Measurements from ENCODE around the gene VOPP1.

VOPP1 gene

DNA sequence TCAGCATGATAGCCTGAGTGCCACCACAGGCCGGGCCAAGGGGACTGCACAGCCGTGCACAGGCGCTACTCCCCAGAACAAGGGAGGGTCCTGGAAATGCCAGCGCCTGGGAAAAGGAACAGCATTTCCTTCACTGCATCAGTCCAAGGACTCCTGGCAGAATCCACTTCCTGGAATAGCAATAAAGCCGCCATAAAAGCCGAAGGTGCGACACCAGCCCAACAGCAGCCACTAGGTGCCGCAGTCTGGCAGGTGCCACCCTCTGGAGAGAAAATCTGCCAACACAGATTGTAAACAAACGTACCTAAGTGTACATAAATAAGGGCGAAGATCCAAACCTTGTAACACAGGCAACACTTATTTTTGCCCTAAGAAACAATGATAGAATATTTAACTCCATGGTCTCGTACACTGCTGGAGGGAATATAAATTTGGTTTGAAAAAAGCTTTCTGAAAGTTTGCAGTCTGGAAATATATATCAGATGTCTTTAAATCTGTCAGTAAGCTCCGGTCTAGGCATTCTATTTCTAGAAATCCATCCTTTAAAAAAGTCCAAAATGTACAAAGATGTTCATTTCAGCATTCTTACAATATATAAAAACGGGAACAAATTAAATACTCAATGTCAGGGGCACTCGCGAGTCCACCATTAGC lies 22.2 kb downstream of the VOPP1 start:
- ChIA-PET CTCF (interaction anchor here (0.6 kb wide), 1 partner anchor 100 kb away, joined by 3 read pairs; no protein-coding TSS in a partner anchor), POLR2A (ENCODE audit: low non-redundant PET) (no interaction called here)
- no peak for DNase-seq (ENCODE audit: low spot score)
- no peak overlapping the region for H3K27ac ChIP-seq
- TF ChIP-seq, protein P1, sequence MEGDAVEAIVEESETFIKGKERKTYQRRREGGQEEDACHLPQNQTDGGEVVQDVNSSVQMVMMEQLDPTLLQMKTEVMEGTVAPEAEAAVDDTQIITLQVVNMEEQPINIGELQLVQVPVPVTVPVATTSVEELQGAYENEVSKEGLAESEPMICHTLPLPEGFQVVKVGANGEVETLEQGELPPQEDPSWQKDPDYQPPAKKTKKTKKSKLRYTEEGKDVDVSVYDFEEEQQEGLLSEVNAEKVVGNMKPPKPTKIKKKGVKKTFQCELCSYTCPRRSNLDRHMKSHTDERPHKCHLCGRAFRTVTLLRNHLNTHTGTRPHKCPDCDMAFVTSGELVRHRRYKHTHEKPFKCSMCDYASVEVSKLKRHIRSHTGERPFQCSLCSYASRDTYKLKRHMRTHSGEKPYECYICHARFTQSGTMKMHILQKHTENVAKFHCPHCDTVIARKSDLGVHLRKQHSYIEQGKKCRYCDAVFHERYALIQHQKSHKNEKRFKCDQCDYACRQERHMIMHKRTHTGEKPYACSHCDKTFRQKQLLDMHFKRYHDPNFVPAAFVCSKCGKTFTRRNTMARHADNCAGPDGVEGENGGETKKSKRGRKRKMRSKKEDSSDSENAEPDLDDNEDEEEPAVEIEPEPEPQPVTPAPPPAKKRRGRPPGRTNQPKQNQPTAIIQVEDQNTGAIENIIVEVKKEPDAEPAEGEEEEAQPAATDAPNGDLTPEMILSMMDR (conservative IDR thresholded peaks at IDR 0.05; ENCODE audit: low read depth): no peak; the same call in 1 of the 2 replicates

DNA sequence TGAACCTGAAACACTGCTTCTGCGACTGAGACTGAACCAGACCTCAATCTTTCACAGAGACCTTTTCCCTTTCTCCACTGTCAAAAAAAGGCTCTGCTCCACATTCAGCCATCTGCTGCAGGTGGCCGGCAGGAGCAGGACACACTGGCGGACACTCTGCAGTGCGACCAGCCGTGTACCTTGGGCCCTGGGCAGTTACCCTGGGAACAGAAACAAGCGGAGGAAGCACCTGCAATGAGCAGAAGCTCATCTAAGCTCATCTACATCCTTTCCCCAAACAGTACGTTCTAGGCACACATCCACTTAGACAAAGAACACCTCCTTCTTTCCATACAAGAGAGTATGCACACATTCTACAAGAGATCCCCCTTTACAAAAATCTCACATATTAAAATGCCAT lies 22.8 kb downstream of the VOPP1 start:
- no peak for DNase-seq (ENCODE audit: low spot score)
- TF ChIP-seq, protein P1 (conservative IDR thresholded peaks at IDR 0.05; ENCODE audit: low read depth): no peak
- CTCF ChIA-PET: no interaction called here
- H3K27ac ChIP-seq: no peak overlapping the region
- POLR2A ChIA-PET (ENCODE audit: low non-redundant PET): no interaction called here

DNA sequence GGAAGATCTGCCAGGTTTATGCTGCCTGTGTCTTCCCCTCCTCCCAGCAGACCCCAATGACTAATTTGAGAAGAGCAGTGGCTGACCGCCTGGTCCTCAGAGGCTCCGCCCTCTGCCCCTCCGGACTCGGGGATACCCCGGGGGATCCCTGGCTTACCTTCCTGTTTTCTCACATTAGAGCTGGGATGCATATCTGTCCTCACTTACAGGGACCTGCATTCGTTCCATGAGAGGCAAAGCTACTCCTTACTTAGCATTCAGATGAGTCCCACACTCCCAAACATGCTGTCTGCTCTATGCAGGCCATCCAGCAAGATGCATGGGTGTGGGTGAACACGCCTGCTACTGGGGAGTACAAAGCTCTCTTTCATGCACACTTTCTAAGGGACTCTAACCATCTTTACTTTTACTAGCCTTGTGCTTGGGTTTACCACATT lies 24.0 kb downstream of the VOPP1 start:
- DNase-seq (ENCODE audit: low spot score): no peak
- no peak overlapping the region for H3K27ac ChIP-seq
- ChIA-PET POLR2A (ENCODE audit: low non-redundant PET) (no interaction called here), CTCF (no interaction called here)
- TF ChIP-seq, protein P1 (conservative IDR thresholded peaks at IDR 0.05; ENCODE audit: low read depth): no peak

DNA sequence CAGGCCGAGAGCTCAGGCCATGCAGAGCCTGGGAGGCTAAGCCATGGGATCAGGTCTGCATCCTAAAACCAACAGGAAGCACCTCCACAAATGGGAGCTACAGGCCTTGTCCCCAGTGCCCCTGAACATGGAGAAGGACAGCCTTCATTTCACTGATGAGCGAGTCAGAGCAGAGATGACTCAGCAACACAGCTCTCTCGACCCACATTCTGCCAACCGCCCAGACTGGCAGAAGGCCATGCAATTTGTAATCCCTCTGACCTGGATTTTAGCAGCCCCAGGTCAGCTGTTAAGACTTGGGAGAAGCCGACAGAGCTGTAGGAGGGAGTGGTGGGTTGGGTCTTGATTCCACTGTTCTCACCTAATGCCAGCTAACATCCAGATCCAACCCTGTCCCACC lies 25.5 kb downstream of the VOPP1 start:
- TF ChIP-seq, protein P1 (conservative IDR thresholded peaks at IDR 0.05; ENCODE audit: low read depth): no peak
- ChIA-PET POLR2A (ENCODE audit: low non-redundant PET) (no interaction called here), CTCF (interaction anchor here (0.6 kb wide), 1 partner anchor 237 kb away, joined by 3 read pairs; no protein-coding TSS in a partner anchor)
- peak; percentile 97 for DNase-seq (ENCODE audit: low spot score)
- peak overlapping the region; percentile 76 for H3K27ac ChIP-seq

DNA sequence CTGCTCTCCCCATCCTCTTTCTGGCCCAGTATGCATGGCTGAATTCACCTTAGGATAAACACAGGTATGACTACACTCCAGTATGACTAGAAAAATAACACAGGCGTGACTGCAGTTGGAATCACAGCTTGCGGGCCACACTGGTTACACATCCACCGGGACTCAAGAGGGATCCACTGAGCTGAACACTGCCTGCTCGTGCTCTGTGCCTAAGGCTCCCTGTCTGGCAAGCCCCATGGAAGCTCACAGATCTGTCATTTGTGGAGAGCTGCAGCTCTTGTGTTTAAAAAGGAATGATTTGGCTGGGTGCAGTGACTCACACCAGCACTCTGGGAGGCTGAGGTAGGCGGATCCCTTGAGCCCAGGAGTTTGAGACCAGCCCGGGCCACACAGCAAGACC lies 26.8 kb downstream of the VOPP1 start:
- CTCF ChIA-PET: interaction anchor here (0.7 kb wide), 1 partner anchor 12 kb away, joined by 3 read pairs; no protein-coding TSS in a partner anchor
- TF ChIP-seq, protein P1 (conservative IDR thresholded peaks at IDR 0.05; ENCODE audit: low read depth): no peak
- peak; percentile 44 for DNase-seq (ENCODE audit: low spot score)
- POLR2A ChIA-PET (ENCODE audit: low non-redundant PET): no interaction called here
- H3K27ac ChIP-seq: peak overlapping the region; percentile 42

DNA sequence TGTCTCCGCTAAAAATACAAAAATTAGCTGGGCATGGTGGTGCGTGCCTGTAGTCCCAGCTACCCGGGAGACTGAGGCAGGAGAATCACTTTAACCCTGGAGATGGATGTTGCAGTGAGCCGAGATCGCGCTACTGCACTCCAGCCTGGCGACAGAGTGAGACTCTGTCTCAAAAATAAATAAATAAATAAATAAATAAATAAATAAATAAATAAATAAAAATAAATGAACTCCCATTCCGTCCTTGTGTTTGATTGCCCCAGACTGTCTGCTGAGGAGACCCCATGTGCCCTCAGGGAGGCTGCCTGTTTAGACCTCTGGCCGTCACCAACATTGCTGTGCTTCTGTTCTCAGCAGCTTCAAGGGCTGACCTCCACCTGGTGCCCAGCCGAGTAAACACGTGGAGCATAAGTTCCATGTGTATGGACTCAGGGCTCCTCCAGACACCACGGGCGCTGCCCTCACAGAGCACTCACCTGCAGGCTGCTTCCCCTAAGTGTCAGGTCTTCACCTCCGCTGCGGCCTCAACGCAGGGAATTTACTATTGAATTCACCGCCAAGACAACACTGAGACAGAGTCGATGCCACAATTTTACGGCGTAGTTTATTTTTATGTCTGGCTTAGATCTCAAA lies 32.0 kb downstream of the VOPP1 start:
- DNase-seq (ENCODE audit: low spot score): no peak
- ChIA-PET CTCF (interaction anchor here (0.6 kb wide), 1 partner anchor 424 kb away, joined by 4 read pairs; the partner anchor contains the start of gene NIPSNAP2), POLR2A (ENCODE audit: low non-redundant PET) (no interaction called here)
- TF ChIP-seq, protein P1 (conservative IDR thresholded peaks at IDR 0.05; ENCODE audit: low read depth): no peak
- no peak overlapping the region for H3K27ac ChIP-seq
